ENCODE measurements around the gene NAA25.

Gene NAA25

GRCh38 chr12:112130441-112130998, 21.9 kb upstream of the NAA25 start:
- H3K36me3 ChIP-seq = peaks cover 9% of the 10 kb centered on the region
- H3K9me3 ChIP-seq (ENCODE audit: severe bottlenecking) = no peaks in the 10 kb centered on the region
- no peak overlapping the region for H3K4me3 ChIP-seq (ENCODE audit: low read depth, low read length)
- no peaks in the 10 kb centered on the region for H3K27me3 ChIP-seq (ENCODE audit: insufficient read depth, low read depth, severe bottlenecking)
- no peak for TF ChIP-seq CTCF (IDR thresholded peaks at IDR 0.05; ENCODE audit: low read depth, low read length)
- no peak overlapping the region for H3K27ac ChIP-seq
- DNase-seq = no peak

GRCh38 chr12:112126911-112127310, 18.3 kb upstream of the NAA25 start:
- H3K9me3 ChIP-seq (ENCODE audit: severe bottlenecking) = no peaks in the 10 kb centered on the region
- H3K27ac ChIP-seq = no peak overlapping the region
- H3K4me3 ChIP-seq (ENCODE audit: low read depth, low read length) = no peak overlapping the region
- no peak for TF ChIP-seq CTCF (IDR thresholded peaks at IDR 0.05; ENCODE audit: low read depth, low read length)
- DNase-seq = no peak
- no peaks in the 10 kb centered on the region for H3K36me3 ChIP-seq
- H3K27me3 ChIP-seq (ENCODE audit: insufficient read depth, low read depth, severe bottlenecking) = no peaks in the 10 kb centered on the region

- TF ChIP-seq CTCF (IDR thresholded peaks at IDR 0.05; ENCODE audit: low read depth, low read length) = no peak
- no peaks in the 10 kb centered on the region for H3K27me3 ChIP-seq (ENCODE audit: insufficient read depth, low read depth, severe bottlenecking)
- peak overlapping the region; percentile 86 for H3K4me3 ChIP-seq (ENCODE audit: low read depth, low read length)
- no peaks in the 10 kb centered on the region for H3K36me3 ChIP-seq
- peak overlapping the region; percentile 35 for H3K27ac ChIP-seq
- no peak for DNase-seq
- no peaks in the 10 kb centered on the region for H3K9me3 ChIP-seq (ENCODE audit: severe bottlenecking)
These were observed 17.4 kb upstream of the NAA25 start for GRCh38 chr12:112126000-112126438.

GRCh38 chr12:112125250-112125999, 16.8 kb upstream of the NAA25 start, which contains the start of gene TRAFD1:
Gene TRAFD1, plus strand, starts transcription at chr12:112125560. Its CDS starts 4,963 bp downstream, at chr12:112130523.
- peak within 1 kb of the TSS; percentile 86 for H3K4me3 ChIP-seq (ENCODE audit: low read depth, low read length)
- H3K36me3 ChIP-seq = no peaks in the 10 kb centered on the region
- peak; percentile 95 for DNase-seq
- H3K9me3 ChIP-seq (ENCODE audit: severe bottlenecking) = no peaks in the 10 kb centered on the region
- H3K27ac ChIP-seq = peak within 1 kb of the TSS; percentile 35
- no peak for TF ChIP-seq CTCF (IDR thresholded peaks at IDR 0.05; ENCODE audit: low read depth, low read length)
- no peaks in the 10 kb centered on the region for H3K27me3 ChIP-seq (ENCODE audit: insufficient read depth, low read depth, severe bottlenecking)

GRCh38 chr12:112124918-112125249, 16.3 kb upstream of the NAA25 start:
- Histone ChIP-seq H3K27me3 (ENCODE audit: insufficient read depth, low read depth, severe bottlenecking) (no peaks in the 10 kb centered on the region), H3K4me3 (ENCODE audit: low read depth, low read length) (no peak overlapping the region), H3K9me3 (ENCODE audit: severe bottlenecking) (no peaks in the 10 kb centered on the region), H3K36me3 (no peaks in the 10 kb centered on the region), H3K27ac (no peak overlapping the region)
- no peak for DNase-seq
- TF ChIP-seq CTCF (IDR thresholded peaks at IDR 0.05; ENCODE audit: low read depth, low read length) = no peak

Measured in WERI-Rb-1 (cell line).